ENCODE measurements around the gene OR2L8.
"Not testable (repeated sequence)": the region's sequence is repeated elsewhere in the genome, so short reads cannot be mapped to it uniquely, and the experiment has no call there.

OR2L8 gene

DNA sequence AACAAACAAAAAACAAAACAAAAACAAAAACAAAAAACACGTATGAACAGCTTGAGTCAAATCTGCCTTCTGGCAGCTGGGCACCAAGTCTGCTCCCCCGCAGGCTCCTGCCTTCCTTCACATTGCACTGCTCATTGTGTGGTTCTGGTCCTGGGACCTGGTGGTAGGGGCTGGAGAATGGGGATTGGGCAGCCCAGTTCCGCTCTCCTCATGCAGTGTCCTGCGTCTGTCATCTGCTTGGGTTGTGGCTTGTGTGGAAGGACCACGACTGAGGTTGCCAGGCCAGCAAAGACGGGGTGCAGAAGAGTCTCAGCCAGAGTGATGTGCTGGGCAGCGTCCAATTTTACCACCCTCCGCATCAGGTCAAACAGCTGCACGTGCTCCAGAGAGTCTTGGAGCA, 12.9 kb upstream of the OR2L8 start:
- DNase-seq = no peak
- Mint-ChIP-seq H3K27ac (no peak overlapping the region), H3K9me3 (peaks cover 36% of the 10 kb centered on the region), H3K36me3 (ENCODE audit: low read depth) (no peaks in the 10 kb centered on the region), H3K4me3 (no peak overlapping the region), H3K4me1 (no peaks in the 10 kb centered on the region), H3K27me3 (ENCODE audit: low read depth, poor library complexity) (peaks cover 13% of the 10 kb centered on the region)
- TF ChIP-seq CTCF (IDR thresholded peaks at IDR 0.05) = no peak

GRCh38 chr1:247936415-247936814, 12.2 kb upstream of the OR2L8 start:
- Mint-ChIP-seq H3K36me3 (ENCODE audit: low read depth) (no peaks in the 10 kb centered on the region), H3K4me1 (no peaks in the 10 kb centered on the region), H3K4me3 (no peak overlapping the region), H3K27ac (no peak overlapping the region), H3K27me3 (ENCODE audit: low read depth, poor library complexity) (peaks cover 14% of the 10 kb centered on the region), H3K9me3 (peaks cover 36% of the 10 kb centered on the region)
- DNase-seq = no peak
- TF ChIP-seq CTCF (IDR thresholded peaks at IDR 0.05) = no peak

DNA sequence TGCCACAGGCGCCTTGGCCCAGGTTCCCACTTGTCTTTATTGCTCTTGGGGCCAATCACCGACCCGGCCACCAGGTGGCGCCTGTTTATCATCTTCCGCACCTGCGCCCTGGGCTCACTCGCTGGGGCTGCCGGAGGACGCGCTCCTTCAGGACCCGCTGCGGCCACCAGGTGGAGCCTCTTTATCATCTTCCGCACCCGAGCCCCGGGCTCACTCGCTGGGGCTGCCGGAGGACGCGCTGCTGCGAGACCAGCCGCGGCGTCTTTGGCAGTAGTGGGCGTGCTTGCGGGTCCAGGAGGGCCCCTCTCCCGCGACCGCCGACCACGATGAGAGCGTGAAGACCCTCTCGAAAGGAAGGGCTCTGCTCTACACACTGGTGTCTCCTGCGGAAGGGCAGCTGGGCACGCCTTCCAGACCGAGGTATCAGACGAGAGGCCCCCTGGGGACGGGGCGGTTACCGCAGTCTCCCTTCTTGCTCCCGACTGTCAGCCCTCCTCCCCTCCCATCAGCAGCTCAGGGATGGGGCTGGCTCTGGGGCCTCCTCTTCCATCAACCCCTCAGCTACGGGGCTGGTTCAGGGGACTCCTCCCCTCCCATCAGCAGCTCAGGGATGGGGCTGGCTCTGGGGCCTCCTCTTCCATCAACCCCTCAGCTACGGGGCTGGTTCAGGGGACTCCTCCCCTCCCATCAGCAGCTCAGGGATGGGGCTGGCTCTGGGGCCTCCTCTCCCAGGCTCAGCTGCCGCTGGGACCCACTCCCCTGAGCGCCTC, 11.5 kb upstream of the OR2L8 start:
- TF ChIP-seq CTCF (IDR thresholded peaks at IDR 0.05) = peak; percentile 68
- not testable (repeated sequence) for H3K27ac Mint-ChIP-seq; H3K36me3 Mint-ChIP-seq (ENCODE audit: low read depth); H3K4me1 Mint-ChIP-seq
- H3K27me3 Mint-ChIP-seq (ENCODE audit: low read depth, poor library complexity) = peaks cover 15% of the 10 kb centered on the region
- H3K9me3 Mint-ChIP-seq = peaks cover 30% of the 10 kb centered on the region
- peak; percentile 84 for DNase-seq
- H3K4me3 Mint-ChIP-seq = peak overlapping the region; percentile 74

- H3K27ac Mint-ChIP-seq = no peak overlapping the region
- no peaks in the 10 kb centered on the region for H3K4me1 Mint-ChIP-seq
- H3K27me3 Mint-ChIP-seq (ENCODE audit: low read depth, poor library complexity) = peaks cover 11% of the 10 kb centered on the region
- H3K9me3 Mint-ChIP-seq = peaks cover 44% of the 10 kb centered on the region
- no peaks in the 10 kb centered on the region for H3K36me3 Mint-ChIP-seq (ENCODE audit: low read depth)
- DNase-seq = no peak
- TF ChIP-seq CTCF (IDR thresholded peaks at IDR 0.05) = no peak
- H3K4me3 Mint-ChIP-seq = no peak overlapping the region
Observed at GRCh38 chr1:247942624-247943023, 6.0 kb upstream of the OR2L8 start.

DNA sequence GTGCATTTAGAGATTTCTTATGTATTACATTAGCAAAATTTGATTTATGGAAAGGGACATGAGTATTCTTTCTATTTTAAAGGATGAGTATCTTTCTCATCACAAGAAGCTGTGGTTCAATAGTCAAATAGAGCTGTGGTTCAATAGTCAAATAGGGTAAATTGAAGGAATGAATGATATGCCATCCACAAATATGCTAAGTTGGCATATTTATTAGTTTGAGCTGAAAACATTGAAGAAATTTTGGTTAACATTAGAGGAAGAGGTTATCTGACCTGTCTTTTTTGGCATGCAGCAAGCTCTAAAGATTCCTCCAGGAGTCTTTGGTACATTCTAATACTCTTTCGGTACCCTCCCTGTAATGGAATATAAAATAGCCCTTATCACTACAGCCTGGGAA, 4.8 kb downstream of the OR2L8 start:
- Mint-ChIP-seq H3K27me3 (ENCODE audit: low read depth, poor library complexity) (peaks cover 5% of the 10 kb centered on the region), H3K4me1 (no peaks in the 10 kb centered on the region), H3K4me3 (no peak overlapping the region), H3K27ac (no peak overlapping the region), H3K36me3 (ENCODE audit: low read depth) (no peaks in the 10 kb centered on the region), H3K9me3 (peaks cover 75% of the 10 kb centered on the region)
- TF ChIP-seq CTCF (IDR thresholded peaks at IDR 0.05) = no peak
- no peak for DNase-seq

- no peak overlapping the region for H3K27ac Mint-ChIP-seq
- no peak overlapping the region for H3K4me3 Mint-ChIP-seq
- peaks cover 69% of the 10 kb centered on the region for H3K9me3 Mint-ChIP-seq
- no peaks in the 10 kb centered on the region for H3K36me3 Mint-ChIP-seq (ENCODE audit: low read depth)
- no peak for DNase-seq
- H3K4me1 Mint-ChIP-seq = no peaks in the 10 kb centered on the region
- no peak for TF ChIP-seq CTCF (IDR thresholded peaks at IDR 0.05)
- peaks cover under 1% of the 10 kb centered on the region for H3K27me3 Mint-ChIP-seq (ENCODE audit: low read depth, poor library complexity)
Observed at GRCh38 chr1:247961791-247962190, 13.1 kb downstream of the OR2L8 start.
